Measurements from ENCODE around the gene LCN15.

LCN15 gene

DNA sequence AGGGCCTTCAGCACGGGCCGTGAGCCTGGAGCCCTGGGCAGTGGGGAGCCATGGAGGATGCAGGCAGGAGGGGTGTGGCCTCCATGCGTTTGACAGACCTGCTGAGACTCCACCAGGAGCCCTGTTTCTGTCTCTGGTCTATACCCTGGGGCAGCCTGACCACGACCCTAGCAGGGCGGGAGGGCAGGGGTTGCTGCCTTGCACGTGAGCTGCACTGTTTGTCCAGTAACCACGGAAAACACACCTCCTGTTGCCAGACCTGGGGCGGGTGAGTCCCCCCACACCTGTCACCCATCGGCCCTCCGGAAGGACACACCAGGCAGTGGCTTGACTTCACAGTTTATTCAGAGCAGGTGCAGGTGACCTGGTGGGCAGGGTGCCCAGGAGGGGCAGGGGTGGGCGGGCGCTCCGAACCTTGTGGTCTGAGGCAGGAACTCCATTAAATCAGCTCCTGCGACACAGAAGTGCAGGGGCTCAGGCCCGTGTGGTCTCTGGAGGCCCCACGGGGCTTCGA is 10.2 kb downstream of the LCN15 start:
- no peak for DNase-seq

DNA sequence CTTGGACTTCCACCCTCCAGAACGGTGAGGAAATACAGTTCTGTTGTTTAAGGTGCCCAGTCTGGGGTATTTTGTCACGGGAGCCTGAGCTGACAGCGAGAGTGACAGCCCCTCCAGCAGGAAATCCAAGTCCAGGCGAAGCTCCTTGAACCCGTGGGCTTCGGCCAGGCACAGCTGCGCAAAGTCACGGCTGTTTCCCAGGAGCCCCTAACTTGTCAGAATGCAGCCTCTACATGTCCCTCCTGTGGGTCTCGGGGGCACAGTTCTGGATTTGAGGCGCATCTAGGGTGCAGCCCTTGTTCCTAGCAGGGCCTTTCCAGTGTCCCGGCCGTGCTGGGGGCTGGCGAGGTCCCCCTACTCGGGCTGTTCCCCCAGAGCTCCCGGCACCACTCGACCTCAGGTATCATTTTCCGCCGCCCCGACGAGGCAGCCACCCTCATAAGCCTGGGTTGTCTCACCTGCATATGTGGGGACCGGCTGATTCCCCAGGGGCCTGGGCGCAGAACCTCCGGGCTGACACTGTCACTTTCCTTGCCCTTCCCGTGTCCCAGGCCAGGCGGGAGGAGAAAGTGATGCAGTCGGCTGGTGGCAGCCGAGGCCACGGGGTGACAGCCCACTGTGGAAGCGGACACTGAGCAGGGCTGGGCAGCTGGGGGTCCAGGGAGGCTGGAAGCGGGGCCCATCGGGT is 10.8 kb downstream of the LCN15 start:
- DNase-seq: no peak

DNA sequence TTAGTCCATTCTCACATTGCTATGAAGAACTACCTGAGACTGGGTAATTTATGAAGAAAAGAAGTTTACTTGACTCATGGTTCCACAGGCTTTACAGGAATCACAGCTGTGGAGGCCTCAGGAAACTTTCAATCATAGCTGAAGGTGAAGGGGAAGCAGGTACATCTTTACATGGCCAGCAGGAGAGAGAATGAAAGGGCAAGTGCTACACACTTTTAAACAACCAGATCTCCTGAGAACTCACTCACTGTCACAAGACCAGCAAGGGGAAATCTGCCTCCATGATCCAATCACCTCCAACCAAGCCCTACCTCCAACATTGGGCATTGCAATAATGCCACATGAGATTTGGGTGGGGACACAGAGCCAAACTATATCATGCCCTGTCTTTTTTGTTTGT is 12.5 kb downstream of the LCN15 start:
- DNase-seq: no peak

DNA sequence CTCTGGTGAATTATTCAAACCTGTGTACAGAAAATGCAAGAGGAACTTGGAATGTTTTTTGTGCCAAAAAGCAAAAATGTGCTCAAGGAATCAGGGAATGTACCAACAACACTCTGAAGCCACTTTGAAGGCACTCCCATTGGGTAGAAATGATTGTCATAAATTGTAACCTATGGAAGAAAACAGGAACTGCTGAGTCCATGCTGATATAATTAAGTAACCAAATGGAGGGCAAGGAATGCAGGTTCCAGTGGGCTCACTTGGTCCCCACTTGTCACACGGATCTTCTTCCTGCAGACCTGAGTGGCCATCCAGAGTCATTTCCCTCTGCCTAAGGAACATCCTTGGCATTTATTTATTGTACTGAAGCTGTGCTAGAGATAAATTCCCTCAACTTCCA is 13.1 kb downstream of the LCN15 start:
- DNase-seq: no peak

DNA sequence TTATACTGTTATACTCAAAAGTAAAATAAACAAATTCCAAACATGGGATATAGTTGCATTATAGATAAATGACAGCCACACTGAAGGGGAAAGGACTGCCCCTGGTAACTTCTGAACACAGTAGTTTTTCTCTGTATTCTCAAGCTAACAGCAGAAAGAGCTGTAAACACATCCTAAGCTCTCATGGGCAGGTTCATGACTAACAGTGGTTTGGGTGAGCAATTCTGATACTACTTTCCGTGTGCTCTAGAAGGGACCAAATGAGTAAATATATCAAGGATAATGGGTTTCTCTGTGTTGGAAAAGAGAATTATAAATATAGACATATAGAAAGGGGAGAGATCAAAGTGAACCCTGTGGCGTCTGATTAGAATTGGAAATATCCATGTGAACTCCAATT is 13.8 kb downstream of the LCN15 start:
- no peak for DNase-seq

DNA sequence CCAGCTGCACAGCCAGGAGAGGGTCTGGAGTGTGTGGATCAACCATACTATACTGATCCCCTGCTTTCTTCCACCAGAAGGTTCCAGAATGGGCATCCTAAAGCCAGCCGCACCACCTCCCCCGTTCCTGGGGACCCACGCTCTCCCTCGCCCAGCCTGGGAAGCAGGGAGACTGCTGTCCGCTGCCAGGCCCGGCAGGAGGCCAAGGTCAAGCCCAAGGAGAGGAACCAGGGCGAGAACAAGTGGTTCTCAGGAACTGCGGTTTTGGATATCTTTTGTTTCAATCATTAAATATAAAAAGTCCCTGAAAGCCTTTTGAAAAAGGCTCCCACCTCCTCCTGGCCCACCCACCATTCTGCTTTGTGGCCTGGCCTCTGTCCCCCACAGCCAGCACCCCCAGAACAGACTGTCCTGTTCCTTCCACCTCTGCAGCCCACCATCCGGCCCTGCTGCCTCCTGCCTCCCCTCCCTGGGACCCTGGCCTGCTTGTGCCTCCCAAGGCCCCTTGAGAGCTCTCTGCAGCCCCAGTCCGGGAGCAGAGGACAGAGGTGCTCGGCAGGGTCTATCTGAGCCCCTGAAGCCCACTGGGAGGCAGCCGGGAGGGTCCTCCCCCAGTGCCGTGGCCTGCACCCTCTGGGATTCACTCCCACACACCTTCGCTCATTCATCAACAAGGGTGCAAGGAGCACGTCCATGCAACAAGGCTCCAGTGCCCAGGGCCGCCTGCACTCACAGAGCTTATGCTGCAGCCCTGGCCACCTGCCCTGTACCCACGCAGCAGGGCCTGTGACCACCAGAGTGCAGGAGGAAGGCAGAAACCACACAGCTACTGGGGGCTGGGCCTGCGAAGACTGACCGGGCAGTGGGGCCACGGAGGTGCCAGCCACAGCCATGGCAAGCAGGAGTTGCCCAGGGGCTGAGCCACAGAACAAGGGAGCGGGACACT is 15.4 kb downstream of the LCN15 start:
- no peak for DNase-seq

DNA sequence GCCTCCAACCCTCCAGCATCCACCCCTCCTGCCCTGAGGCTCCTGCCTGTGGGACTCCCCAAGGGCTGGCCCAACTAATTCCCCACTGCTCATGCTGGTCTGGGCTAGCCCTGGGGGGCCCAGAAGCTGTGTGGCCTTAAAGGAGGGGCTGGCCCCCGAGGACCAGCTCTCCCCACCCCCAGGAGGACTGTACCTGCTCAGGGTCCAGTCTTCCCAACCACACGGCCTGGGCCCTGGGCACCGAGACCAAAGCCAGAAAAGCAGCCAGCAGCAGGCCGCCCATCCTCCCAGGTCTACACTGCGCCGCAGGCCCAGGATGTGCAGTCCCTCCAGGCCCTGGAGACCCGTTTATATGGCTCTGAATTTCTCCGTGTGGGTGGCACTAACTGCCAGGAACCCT is 16.1 kb downstream of the LCN15 start, which contains the start of gene LCN6:
LCN6 (minus strand) TSS at position 325 of the 400 bp plus-strand sequence; CDS start at position 283, 42 bp downstream.
- DNase-seq: no peak

DNA sequence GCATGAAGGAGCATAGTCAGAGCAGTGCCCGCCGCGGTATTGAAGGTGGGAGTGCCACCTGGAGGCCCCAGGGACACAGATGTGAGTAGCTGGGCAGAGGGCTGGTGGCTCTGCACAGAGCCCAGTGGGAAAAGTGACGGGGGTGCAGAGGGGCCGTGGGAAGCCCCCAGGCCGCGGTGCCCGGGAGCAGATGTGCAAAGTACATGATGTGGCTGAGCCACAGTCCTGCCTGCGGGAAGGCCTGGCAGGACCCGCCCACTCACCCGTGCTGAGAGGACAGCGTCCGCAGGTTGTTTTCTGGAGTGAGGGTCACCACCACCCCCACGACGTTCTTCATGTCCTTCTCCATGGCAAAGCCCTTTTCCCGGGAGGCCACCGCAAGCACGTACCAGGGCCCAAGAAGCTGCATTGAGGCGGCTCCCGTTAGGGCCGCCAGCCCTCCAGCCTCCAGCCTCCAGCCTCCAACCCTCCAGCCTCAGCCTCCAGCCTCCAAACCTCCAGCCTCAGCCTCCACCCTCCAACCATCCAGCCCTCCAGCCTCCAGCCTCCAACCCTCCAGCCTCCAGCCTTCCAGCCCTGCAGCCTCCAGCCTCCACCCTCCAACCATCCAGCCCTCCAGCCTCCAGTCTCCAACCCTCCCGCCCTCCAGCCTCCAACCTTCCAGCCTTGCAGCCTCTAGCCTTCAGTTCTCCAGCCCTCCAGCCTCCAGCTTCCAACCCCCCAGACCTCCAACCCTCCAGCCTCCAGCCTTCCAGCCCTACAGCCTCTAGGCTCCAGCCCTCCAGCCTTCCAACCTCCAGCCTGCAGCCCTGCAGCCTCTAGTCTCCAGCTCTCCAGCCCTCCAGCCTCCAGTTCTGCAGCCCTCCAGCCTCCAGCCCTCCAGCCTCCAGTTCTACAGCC is 16.9 kb downstream of the LCN15 start:
- DNase-seq: no peak

DNA sequence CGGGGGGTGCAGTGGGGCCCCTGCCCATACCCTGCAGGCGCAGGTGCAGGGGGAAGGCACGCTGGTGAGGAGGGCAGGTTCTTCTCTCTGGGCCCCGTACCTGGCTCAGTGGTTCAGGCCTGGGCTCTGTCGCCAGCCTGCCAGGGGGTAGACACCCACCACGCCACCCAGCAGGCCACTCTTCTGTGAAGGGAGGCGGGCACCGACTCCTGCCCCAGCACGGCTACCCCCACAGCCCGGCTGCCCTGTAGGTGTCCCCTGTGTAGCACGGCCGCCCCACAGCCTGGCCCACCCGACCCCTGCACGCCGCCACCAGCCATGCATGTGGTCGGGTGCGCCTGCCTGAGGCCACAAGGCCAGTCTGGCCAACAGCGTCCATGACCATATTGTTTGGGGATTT is 17.7 kb downstream of the LCN15 start:
- no peak for DNase-seq

DNA sequence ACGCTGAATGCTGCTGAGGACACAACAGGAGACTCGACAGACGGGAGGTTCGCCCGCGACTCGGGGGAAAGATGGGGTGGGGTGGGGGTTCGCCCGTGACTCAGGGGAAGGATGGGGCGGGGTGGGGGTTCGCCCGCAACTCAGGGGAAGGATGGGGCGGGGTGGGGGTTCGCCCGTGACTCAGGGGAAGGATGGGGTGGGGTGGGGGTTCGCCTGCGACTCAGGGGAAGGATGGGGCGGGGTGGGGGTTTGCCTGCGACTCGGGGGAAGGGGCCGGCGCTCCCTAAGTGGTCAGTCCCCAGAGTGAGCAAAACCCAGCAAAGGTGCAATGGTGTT is 18.2 kb downstream of the LCN15 start:
- no peak for DNase-seq

DNA sequence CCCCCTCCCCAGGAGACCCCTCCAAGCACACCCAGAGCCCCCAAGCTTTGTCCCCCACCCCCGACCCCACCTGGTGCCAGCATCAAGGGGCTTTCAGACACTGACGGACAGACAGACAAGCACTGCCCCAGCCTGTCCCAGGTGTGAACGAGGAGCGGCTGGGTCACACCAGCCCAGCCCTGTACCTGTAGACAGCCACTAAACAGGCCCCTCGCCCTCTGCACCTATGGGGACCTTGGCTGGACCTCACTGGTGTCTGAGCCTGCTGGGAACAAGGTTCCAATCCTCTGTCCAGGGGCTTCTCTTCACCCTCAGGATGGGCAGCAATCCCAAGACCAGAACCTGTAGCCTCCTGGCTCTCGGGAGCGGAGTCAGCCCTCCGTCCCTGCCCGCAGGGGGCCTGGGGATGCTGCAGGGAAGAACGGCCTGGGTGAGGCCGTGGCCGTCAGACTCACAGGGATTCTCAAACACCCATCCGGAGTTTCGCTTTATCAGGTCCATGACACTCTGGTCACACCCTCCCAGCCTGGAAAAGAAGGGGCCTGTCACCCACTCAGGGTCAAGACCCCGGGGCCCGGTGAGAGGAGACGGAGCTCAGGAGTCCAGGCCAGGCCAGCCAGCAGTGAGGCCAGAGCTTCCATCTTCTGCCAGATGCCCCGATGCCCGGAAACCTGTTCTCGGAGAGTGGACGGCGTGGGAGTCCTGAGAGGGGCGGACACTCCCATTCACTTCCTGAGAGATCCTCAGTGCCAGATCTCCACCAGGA is 18.7 kb downstream of the LCN15 start:
- no peak for DNase-seq

DNA sequence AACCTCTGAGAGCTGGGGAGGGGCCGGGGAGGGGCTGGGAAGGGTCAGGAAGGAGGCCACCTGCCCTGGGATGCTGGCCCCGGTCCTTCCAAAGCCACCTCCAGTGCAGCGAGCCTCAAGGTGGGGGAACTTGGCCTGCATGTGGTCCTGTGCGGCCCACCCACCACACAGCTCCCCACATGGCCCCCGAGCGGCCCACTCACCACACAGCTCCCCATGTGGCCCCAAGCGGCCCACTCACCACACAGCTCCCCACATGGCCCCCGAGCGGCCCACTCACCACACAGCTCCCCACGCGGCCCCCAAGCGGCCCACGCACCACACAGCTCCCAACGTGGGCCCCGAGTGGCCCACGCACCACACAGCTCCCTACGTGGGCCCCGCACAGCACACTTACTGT is 19.5 kb downstream of the LCN15 start:
- no peak for DNase-seq

DNA sequence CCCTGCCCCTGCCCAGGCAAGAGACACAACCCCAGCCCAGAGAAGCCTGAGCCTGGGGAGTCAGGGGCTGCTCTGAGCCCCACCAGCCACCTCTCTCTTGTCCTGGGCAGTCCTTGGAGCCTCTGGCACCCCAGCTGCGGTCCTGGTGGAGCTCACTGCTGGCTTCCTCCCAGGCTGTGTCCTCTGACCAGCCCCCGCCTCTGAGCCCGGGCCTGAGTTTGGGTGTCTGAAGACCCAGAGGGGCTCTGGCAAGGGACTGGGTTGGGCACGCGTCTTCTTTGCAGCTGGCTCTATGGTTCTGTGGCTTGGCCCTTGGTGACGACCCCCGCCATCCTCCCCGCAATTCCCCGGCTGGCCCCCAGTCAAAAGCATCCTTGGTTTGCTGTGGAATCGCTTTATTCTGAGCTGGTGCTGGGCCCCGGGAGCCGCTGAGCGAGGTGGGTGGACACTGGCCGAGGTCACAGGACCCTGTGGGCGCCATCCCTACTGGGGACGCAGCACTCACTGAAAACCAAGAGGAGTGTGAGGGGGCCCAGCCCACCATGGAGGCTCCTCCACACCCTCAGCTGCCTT is 20.6 kb downstream of the LCN15 start:
- DNase-seq: no peak

DNA sequence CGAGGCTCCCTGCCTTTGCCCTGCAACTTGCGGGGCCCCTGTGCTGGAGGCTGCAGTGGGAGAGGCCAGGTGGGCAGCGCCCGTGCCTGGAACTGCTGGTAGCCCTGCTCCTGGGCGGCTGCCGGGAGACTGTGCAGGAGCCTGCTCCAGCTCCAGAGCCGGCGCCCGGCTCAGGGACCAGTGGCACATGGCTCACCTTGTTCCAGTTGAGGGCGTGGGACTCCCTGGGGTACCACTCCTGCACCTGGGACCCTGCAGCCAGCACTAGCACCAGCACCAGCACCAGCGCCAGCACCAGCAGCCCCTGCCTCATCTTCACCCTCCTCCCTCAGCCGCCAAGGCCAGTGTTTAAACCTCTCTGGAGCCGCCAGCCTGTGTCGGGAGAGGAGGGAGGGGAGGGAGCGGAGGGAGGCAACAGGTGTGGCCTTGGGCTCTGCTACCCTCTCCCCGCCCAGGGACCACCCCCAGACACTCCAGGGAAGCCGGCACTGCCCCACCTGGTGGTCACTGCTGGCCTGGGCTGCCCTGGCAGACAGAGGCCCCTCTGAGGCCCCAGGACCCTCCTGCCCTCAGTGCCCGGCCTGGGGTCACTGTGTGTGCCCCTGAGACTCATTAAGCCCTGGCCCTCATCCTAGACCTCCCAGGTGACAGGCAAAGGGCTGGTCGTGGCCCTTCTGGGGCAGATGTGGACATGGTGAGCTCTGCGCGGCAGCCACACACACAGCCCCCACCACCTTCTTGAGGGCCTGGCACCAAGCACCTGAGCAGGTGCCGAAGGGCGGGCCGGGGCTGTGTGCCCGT is 21.5 kb downstream of the LCN15 start, which contains the start of gene LCN10:
LCN10 (minus strand) TSS at position 350 of the 801 bp plus-strand sequence; CDS start at position 313, 37 bp downstream.
- DNase-seq: no peak

DNA sequence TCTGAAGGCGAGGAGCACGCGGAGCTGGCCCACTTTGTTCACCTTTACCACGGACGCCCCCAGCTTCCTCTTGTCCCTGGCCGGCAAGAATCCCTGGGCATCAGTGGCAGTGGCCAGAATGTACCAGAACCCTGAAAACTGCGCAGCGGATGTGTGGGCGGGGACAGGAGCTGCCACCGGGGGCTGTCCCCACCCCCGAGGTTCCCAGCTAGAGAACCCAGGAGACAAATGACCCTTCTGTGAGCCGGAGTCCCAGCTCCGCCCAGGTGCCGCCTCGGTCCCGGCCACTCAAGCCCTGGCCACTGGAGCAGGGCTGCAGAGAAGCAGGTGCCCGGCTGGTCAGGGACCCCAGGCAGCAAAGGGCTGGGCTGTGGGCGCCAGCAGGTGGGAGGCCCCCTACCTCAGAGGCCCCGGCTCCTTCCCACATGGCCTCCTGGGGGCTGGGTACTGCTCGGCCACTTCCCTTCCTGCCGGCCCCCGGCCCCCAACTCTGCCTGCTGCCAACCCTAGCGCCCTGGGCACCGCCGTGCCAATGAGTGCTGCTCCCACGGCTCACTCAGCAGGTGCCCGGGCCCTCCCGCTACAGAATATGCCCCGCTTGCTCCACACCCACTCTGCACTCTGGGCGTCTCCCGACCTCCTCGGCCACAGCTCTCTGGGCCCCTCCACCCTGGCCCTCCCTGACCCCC is 22.3 kb downstream of the LCN15 start:
- no peak for DNase-seq

DNA sequence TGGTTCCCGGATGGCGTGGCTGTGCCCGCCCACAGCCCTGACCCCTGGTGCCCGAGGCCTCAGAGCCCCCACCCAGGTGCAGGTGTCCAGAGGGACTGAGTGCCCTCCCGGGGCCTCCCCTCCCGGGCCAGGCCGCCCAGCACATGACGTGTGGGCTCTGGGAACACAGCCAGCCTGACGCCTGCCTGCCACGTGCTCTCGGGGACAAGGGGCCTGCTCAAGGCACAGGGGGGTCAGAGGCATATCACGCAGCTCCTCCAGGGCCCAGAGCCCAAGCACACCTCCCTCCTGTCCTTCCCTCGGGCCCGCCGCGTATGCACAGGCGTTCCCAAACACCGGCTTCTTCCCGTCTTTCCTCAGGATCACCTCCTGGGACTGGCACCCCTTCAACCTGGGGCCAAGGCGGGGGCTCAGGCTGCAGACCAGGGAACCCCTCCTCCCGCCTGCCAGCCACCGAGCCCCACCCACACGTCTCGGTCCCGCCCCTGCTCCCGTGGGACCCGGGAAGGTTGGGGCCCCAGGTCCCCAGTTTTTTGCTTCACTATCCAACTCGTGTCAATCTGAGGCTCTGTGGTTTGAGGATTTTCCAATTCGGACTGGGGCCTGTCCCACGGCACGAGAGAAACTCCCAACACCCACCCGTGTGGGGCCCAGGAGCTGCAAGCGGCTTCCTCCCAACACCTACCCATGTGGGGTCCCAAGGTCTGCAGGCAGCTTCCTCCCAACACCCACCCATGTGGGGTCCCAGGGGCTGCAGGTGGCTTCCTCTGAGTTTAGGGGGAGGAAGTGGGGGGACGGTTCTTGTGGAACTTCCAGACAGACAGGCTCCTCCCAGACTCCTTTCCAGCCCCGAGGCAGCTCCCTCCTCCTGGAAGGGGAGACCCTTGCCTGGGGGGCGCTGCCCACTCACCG is 23.1 kb downstream of the LCN15 start:
- DNase-seq: no peak

DNA sequence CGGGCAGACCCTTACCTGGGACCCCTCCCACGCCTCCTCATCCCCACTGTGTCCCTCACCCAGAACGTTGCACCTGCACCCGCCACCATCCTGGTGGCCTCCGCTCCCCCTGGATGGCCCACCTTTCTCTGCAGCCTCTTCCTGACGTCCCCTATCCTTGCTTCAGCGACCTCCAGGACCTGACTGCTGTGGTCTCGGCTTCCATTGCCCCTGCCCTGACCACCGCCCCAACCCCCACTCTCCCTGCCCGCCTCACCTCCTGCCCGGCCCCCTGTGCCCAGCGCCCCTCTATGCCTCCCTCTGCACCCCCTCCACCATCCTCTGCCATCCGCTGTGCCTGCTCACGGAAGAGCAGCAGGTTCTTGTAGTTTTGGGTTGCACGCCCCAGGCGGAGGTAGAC is 23.8 kb downstream of the LCN15 start:
- no peak for DNase-seq

DNA sequence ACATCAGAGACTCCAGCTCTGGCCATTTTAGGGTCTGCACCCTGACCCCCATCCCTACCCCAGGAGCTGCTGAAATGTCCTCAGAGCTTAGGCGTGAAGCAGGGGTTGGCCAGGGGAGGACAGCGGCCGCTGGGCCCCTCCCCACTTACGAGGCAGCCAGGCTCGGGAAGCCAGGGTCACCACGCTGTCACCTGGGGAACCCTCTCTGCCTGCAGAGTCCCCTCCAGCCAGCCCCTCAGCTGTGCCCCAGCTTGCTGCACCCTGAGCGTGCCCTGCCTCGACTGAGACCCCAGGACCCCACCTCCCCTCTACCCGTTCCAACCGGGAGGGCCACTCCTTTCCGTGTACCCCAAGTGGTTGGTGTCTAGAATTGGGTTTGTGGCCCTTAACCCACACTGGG is 24.2 kb downstream of the LCN15 start:
- DNase-seq: no peak

DNA sequence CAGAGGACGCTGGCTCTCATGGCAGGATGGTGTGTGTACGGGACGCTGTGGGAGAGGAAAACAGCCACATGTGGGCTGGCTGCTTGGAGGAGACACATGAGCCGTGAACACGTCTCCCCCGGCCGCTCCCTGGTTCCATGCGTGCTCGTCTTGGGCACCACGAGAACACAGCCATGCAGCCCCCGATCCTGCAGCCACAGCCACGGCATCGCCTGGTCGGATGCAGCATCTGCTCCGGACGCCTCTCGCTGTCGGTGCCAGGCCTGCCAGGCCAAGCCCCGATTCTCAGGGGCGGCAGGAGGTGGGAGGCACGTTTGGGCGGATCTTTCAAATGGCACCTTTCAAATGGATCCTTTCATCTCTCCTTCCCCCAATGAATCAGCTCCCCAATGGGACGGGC is 24.8 kb downstream of the LCN15 start:
- no peak for DNase-seq
